Tibial artery (tissue), 4 donors: Measurements from ENCODE around the gene EDEM1.
"Not testable (repeated sequence)": the region's sequence is repeated elsewhere in the genome, so short reads cannot be mapped to it uniquely, and the experiment has no call there.

Source experiments
- DNase-seq, 2 donors: peaks; one replicate each; pipeline ENCODE4 v3.0.0-alpha.2; 2019
- H3K27ac ChIP-seq, 2 donors: fragments of 200-600 bp; sonication (generic) in 1 of 2; 1 replicate in 1 of 2; 2 replicates in 1 of 2; pipeline ENCODE4 v1.5.1; 2018 to 2019; ENCODE audit warnings: mild to moderate bottlenecking in 1 of 2
- H3K27me3 ChIP-seq, 2 donors: fragments of 200-600 bp; sonication (generic) in 1 of 2; one replicate each; pipeline versions ENCODE4 v1.5.1 to v1.6.0; 2016 to 2019
- H3K36me3 ChIP-seq, 3 donors: fragments of 200-600 bp; sonication (generic) in 2 of 3; one replicate each; pipeline ENCODE4 v1.5.1; 2016 to 2019; ENCODE audit warnings: mild to moderate bottlenecking in 2 of 3
- H3K4me1 ChIP-seq, 4 donors: fragments of 200-600 bp; sonication (generic) in 2 of 4; 1 replicate in 3 of 4; 2 replicates in 1 of 4; pipeline ENCODE4 v1.5.1; 2016 to 2019
- H3K4me3 ChIP-seq, 2 donors: fragments of 200-600 bp; sonication (generic) in 1 of 2; 1 replicate in 1 of 2; 2 replicates in 1 of 2; pipeline ENCODE4 v1.5.1; 2018 to 2019; ENCODE audit warnings: mild to moderate bottlenecking in 2 of 2
- H3K9me3 ChIP-seq, 3 donors: fragments of 200-600 bp; sonication (generic) in 1 of 3; one replicate each; pipeline ENCODE4 v1.5.1; 2016 to 2019
- intact Hi-C: fragments of 100-400 bp; cut with DNase I; formaldehyde crosslinking; loops from one replicate; pipeline ENCODE4 v1.15.0; 2023; ENCODE audit warnings: low total_unique reads
- TF ChIP-seq, protein P1 (sequence below), 2 experiments: fragments of 200-600 bp in 1 of 2; fragments of 450-650 bp in 1 of 2; IDR thresholded peaks; one replicate each; pipeline ENCODE4 v1.5.1; 2017 to 2019; ENCODE audit warnings: antibody characterized with exemption in 2 of 2, mild to moderate bottlenecking in 1 of 2, moderate library complexity in 1 of 2

The EDEM1 gene

DNA sequence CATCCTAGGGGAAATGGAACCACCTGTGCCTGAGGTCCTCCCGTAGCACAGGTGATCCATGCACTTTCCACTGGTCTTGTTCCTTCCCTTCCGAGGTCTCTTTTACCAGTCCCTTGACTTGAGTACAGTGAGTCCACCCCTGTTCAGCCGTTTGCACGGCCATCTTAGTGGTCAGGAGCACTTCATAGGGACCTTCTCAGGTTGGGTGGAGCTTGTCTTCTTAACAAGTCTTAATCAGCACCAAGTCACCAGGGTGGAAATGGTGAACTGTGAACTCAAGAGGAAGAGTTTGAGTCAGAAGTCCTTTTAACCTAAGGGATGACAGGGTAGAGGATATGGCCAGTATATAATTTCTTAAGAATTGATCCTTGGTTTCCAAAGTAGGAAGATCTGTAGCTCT is 44.0 kb upstream of the EDEM1 start:
- Histone ChIP-seq H3K36me3 (no peaks in the 10 kb centered on the region), H3K27ac (no peak overlapping the region), H3K4me3 (no peak overlapping the region), H3K4me1 (peaks cover 0 to 57% (median 26%) of the 10 kb centered on the region in 4 donors), H3K9me3 (no peaks in the 10 kb centered on the region), H3K27me3 (no peaks in the 10 kb centered on the region)
- DNase-seq, result no peak
- TF ChIP-seq, protein P1, sequence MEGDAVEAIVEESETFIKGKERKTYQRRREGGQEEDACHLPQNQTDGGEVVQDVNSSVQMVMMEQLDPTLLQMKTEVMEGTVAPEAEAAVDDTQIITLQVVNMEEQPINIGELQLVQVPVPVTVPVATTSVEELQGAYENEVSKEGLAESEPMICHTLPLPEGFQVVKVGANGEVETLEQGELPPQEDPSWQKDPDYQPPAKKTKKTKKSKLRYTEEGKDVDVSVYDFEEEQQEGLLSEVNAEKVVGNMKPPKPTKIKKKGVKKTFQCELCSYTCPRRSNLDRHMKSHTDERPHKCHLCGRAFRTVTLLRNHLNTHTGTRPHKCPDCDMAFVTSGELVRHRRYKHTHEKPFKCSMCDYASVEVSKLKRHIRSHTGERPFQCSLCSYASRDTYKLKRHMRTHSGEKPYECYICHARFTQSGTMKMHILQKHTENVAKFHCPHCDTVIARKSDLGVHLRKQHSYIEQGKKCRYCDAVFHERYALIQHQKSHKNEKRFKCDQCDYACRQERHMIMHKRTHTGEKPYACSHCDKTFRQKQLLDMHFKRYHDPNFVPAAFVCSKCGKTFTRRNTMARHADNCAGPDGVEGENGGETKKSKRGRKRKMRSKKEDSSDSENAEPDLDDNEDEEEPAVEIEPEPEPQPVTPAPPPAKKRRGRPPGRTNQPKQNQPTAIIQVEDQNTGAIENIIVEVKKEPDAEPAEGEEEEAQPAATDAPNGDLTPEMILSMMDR (IDR thresholded peaks at IDR 0.05), result no peak
- intact Hi-C loops, result no loop called here

DNA sequence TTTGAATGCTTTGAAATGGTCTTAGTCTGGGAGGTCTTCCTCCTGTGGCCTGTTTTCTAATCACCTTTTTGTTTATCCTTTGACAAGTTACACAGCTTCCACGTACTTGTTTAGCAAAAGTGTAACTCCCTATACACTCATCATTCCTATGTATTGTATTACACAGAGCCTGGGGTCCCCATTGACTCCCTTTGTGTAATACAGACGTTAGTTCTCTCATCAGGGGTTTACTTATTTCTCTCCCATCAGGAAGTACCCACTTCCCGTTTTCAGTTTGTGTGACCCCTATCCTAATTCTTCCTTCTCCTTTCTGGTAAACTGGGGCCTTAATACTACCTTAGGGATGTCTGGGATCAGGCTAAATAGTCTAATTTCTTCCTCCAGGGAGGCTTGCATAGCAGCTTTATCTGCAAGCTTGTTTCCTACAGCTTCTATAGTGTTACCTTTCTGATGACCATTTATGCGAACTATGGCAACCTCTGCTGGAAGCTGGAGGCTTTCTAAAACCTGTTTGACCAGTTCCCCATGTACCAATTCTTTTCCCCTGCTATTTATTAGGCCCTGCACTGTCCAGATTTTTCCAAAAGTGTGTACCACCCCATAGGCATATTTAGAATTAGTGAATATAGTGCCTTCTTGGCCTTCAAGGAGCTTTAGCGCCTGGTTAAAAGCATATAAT is 43.1 kb upstream of the EDEM1 start:
- H3K27ac ChIP-seq, result no peak overlapping the region
- no peaks in the 10 kb centered on the region for H3K27me3 ChIP-seq
- no peak overlapping the region for H3K4me3 ChIP-seq
- H3K36me3 ChIP-seq, result no peaks in the 10 kb centered on the region
- no peaks in the 10 kb centered on the region for H3K9me3 ChIP-seq
- H3K4me1 ChIP-seq, result peaks cover 0 to 54% (median 21%) of the 10 kb centered on the region in 4 donors
- no peak for DNase-seq
- TF ChIP-seq, protein P1 (IDR thresholded peaks at IDR 0.05), result no peak
- intact Hi-C loops, result no loop called here

DNA sequence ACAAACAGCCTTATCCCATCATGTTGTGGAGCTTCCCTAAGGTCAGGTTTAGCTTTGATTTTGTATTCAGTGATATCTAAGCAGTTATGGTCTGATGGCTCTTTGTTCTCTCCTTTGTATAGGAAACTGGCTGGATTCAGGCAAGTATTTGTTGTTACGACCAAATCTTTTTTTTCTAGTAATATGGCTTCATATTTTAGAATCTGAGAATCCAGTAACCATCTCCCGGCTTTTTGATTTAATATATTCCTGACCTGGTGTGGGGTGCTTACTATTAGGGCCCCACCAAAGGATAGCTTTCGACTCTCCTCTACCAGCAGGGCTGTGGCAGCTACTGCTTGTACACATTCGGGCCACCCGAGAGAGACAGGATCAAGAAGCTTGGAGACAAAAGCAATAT is 42.4 kb upstream of the EDEM1 start:
- Histone ChIP-seq H3K9me3 (no peaks in the 10 kb centered on the region), H3K27ac (no peak overlapping the region), H3K4me1 (peaks cover 0 to 47% (median 17%) of the 10 kb centered on the region in 4 donors), H3K36me3 (no peaks in the 10 kb centered on the region), H3K27me3 (no peaks in the 10 kb centered on the region), H3K4me3 (no peak overlapping the region)
- intact Hi-C loops, result no loop called here
- DNase-seq, result no peak
- TF ChIP-seq, protein P1 (IDR thresholded peaks at IDR 0.05), result no peak

DNA sequence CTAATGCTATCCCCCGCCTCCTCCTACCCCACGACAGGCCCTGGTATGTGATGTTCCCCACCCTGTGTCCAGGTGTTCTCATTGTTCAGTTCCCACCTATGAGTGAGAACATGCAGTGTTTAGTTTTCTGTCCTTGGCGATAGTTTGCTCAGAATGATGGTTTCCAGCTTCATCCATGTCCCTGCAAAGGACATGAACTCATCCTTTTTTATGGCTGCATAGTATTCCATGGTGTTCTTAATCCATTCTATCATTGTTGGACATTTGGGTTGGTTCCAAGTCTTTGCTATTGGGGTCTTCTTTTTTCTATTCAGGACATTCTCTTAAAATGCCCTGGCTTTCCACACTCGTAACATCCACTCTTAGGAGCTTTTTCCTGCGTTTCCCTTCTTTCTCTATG is 40.4 kb upstream of the EDEM1 start:
- DNase-seq, intact Hi-C loops, H3K36me3 ChIP-seq, H3K27ac ChIP-seq, H3K4me3 ChIP-seq, H3K9me3 ChIP-seq, H3K27me3 ChIP-seq: not testable (repeated sequence)
- peaks cover 0 to 41% (median 15%) of the 10 kb centered on the region in 4 donors for H3K4me1 ChIP-seq

DNA sequence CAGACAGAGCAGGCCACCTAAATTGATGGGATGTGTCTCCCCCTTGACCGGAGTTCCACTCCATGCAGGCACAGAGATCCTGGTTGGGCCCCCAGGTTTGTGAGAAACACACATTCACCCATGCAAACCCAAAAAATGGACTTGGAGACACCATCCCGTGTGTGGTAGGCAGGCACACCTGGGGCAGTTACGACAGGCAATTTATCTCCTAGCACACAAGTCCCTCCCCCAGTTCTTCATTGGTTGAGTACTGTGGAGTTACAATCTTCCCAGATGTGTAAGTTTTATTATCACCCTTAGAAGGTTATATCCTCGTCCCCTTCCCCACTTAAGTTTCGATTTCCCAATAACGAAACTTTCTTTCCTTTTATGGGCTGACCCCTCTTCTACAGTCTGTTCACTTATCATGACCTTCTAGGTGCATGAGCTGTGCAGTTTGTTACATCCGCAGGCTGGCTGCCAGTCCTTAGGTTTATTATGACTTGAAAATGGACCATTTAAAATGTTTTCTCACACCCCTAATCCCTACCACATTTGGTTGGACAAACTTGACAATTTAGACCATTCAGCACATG is 38.1 kb upstream of the EDEM1 start:
- H3K9me3 ChIP-seq, result no peaks in the 10 kb centered on the region
- TF ChIP-seq, protein P1 (IDR thresholded peaks at IDR 0.05), result no peak
- H3K27ac ChIP-seq, result no peak overlapping the region
- no peak for DNase-seq
- no peaks in the 10 kb centered on the region for H3K36me3 ChIP-seq
- no peak overlapping the region for H3K4me3 ChIP-seq
- intact Hi-C loops, result no loop called here
- H3K27me3 ChIP-seq, result no peaks in the 10 kb centered on the region
- peaks cover 0 to 34% (median 15%) of the 10 kb centered on the region in 4 donors for H3K4me1 ChIP-seq

DNA sequence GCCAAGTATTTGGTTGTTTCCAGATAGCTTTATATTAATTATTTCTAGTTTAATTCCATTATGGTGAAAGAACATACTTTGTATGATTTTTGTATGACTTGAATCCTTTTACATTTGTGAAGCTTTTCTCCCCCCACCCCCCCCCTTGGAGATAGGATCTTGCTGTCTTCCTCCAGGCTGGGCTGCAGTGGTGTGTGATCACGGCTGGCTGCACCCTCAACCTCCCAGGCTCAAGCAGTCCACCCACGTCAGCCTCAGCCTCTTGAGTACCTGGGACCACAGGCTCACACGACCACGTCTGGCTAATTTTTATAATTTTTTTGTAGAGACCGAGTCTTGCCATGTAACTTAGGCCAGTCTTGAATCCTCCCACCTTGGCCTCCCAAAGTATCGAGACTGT is 35.9 kb upstream of the EDEM1 start:
- Histone ChIP-seq H3K36me3 (no peaks in the 10 kb centered on the region), H3K9me3 (no peaks in the 10 kb centered on the region), H3K27me3 (no peaks in the 10 kb centered on the region), H3K4me1 (peaks cover 0 to 25% (median 6%) of the 10 kb centered on the region in 4 donors), H3K4me3 (no peak overlapping the region), H3K27ac (no peak overlapping the region)
- intact Hi-C loops, result no loop called here
- DNase-seq, result no peak
- TF ChIP-seq, protein P1 (IDR thresholded peaks at IDR 0.05), result no peak
